Right lung (tissue), 5 donors: ENCODE measurements around the gene P2RY2. TPM values are rescaled to one million over a fixed set of nuclear protein-coding genes. Genes with fewer than 3 reads are reported as not detected.

Experiments
- DNase-seq, 2 donors: peaks; one replicate each; pipeline ENCODE4 v3.0.0-alpha.2; 2013
- polyA plus RNA-seq, 5 donors: library from polyadenylated mRNA; unstranded; fragments of 120-200 nt; gene quantifications; one replicate each; pipeline versions ENCODE4 v1.2.1 to v1.2.3, GENCODE V29; 2013; ENCODE audit warnings: inconsistent platforms in 1 of 5, low replicate concordance in 1 of 5; ENCODE audit not compliant: insufficient read length in 5 of 5, insufficient read depth in 1 of 5

P2RY2 gene
- polyA plus RNA-seq, 5 donors = 0.86 to 1.5 (median 1.1) TPM

DNA sequence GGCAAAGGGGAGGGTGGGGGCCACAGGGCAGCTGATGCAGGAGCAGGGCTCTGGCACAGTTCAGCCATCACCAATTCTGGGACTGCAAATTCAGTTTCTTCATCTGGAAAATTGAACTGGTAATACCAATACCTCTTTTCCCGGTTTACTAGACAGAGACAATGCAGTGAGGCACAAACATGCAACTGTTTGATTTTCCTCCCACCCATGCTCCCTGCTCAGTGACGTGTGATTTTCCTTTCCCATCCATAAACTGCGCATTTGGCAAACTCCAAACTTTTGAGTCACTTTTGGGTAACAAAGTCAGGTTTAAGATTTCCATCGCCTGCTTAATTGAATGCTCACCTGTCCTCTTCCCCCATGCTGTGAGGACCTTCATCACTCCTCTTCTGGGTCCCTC, 23.2 kb downstream of the P2RY2 start:
- DNase-seq = no peak

DNA sequence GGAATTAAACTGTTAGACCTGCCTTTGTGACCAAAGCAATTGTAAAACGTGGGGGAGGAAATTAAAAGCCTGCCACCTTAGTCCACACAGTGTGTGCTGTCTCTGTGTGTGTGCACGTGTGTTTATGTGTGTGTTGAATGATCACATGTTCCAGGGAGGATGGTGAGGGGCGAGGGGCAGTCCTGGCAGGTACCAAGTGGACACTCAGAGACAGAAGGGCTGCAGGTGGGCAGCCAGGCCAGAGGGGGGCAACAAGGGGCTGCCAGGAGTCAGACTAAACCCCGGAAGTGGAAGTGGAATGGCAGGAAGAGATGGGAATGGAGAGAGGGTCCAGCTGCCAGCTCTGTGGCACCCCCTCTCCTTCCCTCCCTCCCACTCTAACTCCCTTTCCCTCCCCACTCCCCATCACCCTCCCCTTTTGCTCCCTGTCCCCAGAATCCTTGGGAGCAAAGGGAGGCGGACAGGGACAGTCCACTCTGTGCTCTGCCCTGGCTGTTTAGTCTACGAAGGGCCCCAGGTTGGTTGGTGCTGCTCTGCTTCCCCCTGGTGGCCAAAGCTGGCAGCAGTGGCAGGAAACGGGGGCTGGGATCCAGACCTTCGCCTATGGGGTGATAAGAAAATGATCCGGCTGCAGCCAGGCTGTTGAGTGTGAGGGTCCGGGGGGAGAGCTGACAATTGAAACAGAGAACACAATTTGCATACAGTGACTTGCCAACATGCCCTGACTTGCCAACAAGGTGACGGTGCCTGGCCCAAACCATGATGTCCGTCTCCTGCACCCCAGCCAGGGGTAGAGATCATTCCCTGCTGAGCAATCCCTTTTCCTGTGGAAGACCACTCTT, 24.4 kb downstream of the P2RY2 start:
- peak; percentile 85 to 89 for DNase-seq

DNA sequence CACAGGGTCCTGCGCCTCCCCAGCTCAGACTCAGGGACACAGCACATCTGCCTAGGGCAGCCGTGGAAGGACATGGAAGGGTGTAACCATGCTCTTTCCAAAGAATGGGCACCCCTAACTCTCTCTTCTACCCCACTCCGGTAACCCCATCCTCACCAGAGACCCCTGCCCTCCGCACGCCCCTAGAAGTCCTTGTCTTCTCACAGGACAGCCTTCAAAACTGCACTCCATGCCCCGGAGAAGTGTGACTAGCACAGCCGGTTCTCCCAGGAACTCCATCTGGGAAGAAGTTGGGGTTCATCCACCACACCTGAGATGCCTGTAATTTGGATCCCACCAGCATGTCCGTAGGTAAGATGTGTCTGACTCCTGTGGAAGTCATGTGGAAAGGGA, 25.0 kb downstream of the P2RY2 start:
- no peak for DNase-seq

DNA sequence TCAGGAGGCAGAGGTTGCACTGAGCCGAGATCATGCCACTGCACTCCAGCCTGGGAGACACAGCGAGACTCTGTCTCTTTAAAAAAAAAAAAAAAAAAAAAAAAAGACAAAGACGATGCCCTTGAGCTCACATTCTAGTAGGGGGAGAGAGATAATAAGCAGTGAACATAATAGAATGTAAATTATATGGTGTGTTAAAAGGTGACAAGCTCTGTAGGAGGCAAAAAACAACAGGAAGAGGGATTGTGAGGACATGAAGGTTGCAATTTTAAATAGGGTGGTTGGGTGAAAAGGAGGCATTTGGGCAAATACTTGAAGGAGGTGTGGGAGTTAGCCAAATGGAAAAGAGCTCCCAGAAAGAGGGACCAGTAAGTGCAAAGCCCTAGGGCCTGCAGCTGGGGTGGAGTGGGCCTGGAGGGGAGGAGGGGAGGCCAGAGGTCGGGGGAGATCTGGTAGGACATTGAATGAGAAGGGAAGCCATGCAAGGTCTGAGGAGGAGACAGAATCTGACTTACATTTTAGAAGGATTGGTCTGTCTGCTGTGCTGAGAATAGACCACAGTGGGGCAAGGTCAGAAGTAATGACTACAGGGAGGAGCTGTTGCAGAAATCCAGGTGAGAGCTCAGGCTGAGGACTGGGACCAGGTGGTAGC, 26.6 kb downstream of the P2RY2 start:
- no peak for DNase-seq

DNA sequence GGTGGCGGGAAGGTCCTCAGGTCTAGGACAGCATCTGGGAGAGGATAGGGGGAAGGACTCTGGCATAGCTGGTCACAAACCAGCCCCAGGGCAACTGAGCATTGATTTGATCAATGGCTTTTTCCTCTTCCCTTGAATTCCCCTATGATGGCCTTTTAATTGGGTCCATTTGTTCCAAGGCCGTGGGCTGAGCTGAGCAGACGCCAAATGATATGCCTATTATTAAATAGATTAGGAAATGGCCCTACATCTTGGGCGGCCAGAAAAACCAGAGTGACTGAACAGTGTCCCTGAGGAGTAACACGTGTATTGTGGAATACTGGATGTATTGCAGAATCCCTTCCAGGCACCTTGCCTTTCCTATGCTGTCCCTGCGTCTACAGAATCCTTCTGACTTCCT, 27.4 kb downstream of the P2RY2 start:
- no peak for DNase-seq

DNA sequence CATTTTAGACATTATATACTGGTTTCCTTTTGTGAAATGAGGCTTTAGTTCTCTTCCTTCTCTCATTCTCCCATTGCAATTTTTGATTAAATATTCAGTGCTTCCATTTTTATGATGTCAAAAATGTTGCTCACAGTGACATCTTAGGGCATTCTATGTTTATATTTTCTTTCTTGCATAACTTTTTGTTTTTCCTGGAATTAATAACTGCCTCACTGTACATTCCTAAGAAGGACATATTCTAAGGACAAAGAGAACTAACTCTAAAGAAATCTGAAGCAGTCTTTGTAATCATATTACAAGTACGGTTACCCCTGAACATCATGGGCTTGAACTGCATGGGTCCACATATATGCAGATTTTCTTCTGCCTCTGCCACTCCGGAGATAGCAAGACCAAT, 28.2 kb downstream of the P2RY2 start:
- no peak for DNase-seq

DNA sequence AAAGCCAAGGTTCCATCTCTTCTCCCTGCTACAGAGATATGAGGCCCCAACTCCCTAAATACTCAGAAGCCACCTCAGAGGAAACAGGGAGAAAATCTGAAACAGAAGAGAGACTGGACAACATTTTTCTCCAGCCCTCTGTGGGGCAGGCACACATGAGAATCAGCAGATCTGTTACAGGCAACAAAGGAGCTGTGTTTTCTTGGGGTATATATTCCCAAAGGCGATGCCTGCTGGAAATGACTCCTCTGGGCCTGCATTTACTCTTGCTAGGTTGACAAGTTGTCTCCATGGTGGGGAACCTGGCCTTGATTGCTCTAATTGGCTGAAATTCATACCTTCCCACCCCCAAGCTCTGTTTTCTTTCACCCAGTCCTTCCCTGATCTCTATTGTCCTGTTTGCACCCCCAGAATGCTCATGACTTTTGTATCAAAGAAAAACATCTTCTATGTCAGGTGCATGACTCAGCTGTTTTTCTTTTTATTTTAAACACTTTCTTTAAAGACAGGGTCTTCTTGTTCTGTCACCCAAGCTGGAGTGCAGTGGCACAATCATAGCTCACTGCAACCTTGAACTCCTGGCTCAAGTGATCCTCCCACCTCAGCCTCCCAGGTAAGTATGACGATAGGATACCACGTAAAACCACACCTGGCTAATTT, 30.6 kb downstream of the P2RY2 start:
- no peak for DNase-seq

DNA sequence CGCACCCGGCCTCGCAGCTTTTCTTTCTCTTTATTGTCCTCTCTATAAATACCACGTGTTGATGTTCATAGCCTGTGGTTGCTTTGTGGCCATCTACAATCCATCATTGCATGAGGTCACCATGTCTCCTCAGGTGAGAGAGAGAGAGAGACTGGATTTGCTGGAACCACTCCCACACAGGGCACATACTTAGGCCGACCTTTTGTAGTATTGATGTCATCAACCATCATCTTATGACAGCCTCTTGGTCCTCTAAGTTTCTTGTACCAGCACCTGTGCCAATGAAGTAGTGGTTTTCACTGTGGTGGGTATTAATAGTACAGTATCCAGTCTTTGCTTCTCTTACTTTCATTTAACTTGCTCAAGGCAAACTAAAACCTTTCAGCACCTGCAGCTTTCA, 31.2 kb downstream of the P2RY2 start:
- no peak for DNase-seq

DNA sequence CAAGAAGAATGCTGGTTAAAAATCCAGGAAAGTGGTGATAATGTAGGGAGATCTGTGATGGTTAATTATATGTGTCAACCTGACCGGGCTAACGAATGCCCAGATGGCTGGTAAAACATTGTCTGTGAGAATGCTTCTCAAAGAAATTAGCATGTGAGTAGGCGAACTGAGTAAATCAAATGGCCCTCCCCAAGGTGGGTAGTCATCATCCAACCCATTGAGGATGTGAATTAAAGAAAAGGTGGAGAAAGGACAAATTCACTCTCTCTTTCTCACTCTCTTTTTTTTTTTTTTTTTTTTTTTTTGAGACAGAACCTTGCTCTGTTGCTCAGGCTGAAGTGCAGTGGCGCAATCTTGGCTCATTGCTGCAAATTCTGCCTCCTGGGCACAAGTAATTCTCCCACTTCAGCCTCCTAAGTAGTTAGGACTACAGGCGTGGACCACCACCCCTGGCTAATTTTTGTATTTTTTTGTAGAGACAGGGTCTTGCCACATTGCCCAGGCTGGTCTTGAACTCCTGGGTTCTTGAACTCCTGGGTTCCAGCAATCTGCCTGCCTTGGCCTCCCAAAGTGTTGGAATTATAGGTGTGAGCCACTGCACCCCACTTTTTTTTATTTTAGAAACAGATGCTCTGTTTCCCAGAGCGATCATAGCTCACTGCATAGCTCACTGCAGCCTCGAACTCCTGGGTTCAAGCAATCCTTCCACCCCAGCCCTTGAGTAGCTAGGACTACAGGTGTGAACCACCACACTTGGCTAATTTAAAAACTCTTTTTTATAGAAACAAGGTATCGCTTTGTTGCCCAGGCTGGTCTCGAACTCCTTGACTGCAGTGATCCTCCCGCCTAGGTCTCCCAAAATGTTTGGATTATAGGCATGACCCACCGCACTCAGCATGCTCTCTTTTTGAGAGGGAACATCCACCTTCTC, 32.0 kb downstream of the P2RY2 start:
- DNase-seq = no peak

DNA sequence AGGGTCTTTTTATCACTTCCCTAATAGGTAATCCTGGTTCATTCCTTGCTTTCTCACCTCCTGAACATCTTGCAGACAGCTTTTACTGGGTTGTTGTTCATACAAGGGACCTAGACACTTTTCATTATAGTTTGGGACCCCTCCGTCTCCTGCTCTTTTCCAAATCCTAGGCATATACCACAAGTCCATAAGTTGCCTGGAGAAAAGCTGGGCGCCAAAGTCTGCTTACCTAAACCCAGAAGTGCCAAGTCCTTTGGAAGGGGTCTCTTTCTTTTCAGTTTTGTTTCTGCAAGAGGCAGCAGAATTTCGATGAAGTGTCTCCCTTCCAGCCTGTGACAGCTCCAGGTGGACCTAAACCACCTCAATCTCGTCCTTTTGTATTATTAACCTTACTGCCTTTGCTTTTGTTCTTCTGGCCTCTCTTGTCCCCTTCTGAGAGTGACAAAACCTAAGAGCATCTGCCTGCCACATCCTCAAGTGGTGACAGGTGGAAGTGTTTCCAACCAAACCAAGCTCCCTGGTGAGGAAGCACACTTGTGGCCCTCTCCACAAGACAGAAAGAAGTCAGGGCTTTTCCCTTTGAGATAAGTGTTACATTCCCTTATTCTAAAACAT, 34.6 kb downstream of the P2RY2 start:
- no peak for DNase-seq

DNA sequence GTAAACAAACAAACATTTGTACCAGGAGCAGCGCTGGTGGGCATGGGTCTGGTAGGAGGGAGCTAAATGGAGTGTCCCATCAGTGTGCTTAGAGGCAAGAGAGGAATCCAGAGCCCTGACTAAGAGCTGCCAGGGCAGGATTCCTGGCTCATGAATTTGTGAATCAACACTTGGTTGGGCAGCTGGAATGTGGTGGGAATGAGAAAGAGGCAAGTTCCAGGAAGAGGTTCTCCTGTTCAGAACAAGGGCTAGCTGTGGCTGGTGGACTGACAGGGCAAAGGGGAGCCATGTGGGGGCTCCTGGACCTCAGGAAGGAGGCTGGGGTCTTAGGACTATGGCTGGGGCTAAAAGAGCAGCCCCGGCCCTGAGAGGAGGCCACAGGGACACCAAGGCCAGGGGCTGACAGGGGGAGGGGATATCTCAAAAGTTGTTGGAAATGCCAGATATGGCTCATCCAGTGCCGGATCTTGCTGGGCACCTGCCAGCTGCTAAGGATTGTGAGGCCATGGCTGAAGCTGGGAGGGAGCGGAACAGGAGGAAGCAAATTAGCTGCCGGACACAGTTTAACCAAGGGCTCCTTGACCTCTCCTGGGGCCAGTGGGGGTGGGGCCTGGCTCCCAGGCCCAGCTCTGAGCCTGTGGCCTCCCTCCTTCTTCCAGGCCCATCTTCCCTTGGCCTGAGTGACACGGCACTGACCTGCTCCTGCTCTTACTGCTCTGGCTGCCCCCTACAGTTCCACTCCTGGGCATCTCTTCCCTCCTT, 39.4 kb downstream of the P2RY2 start:
- DNase-seq = no peak

DNA sequence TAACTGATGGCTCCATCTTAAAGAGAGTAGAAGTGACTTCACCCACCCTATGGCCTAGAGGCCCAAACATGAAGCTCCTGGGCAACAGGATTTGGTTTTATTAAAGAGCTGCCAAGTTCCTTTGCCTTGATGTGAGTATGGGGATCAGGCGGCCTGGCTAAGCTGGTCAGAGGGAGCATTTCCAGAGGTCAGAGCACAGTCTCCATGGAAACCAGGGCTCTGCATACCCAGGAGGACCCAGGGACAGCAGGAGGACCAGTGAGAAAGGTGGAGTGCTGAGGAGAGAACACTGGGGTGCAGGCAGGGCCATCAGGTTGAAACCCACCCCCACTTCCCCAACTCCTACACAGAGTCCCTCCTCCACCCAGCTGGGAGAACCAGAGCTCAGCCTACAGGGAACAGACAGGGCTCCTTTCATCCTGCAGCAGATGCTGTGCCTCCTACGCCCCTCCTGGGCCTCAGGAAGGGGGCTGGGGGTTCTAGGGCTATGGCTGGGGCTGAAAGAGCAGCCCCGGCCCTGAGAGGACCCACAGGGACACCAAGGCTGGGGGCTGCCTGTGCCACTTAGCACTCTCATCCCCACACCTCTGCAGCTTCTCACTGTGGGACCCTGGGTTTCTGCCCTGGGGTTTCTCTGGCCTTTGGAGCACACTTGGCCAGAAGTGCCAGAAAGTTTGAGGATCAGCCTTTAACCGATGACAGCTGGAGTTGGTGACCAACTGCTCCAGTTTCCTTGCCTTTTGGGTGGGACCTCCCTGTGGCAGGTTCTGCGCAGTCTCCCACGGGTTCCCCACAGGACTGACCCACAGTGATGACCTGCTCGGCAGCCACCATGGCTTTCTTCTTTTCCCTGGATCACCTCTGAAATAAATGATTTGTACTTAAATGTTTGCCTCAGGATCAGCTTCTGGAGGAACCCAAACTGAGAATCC, 40.3 kb downstream of the P2RY2 start:
- DNase-seq = no peak

DNA sequence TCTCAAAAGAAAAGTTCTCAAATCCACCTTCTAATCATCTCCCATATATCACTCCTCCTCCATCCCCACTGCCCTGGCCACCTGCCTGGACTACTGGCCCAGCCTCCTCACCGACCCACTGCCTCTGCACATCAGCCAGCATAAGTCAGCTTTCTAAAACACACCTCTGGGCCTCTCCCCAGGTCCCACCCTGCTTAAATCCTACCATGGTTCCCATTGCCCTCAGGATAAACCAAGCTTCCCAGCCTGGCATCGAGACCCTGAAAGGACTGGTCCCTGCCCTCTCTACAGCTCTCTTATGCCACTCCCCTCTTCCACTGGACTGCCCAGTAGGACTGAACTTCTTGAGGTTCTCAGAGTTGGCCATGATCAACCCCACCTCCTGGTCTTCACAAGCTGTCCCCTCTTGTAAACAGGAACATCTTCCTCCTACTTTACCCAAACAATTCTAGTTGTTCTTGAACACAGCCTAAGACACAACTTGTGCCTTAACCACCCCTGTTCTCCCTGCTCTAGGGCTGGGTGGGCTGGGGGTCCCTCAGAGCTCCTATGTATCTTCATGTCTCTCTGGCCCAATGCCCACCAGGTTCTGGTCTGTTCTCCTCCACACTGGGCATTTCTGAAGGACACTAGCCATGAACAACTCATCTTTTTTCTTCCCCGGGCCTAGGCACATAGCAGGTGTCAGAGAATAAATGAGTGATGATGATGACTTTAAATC, 41.5 kb downstream of the P2RY2 start:
- DNase-seq = no peak

DNA sequence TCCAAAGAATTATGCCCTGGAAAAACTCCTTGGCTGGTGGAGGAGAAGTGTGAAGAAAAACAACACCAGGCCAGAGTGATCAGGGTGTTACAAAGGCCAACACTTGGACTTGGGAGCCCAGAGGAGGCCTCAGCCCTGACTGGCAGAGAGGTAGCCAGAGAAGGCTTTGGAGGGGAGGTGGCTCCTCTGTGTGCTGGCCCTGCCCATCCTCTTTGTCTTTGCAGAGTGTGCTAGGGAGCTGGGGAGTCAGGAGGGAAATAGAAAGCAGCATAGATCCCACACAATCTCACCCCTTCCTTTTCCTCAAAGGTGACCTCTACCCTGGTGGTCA, 42.0 kb downstream of the P2RY2 start:
- no peak for DNase-seq

DNA sequence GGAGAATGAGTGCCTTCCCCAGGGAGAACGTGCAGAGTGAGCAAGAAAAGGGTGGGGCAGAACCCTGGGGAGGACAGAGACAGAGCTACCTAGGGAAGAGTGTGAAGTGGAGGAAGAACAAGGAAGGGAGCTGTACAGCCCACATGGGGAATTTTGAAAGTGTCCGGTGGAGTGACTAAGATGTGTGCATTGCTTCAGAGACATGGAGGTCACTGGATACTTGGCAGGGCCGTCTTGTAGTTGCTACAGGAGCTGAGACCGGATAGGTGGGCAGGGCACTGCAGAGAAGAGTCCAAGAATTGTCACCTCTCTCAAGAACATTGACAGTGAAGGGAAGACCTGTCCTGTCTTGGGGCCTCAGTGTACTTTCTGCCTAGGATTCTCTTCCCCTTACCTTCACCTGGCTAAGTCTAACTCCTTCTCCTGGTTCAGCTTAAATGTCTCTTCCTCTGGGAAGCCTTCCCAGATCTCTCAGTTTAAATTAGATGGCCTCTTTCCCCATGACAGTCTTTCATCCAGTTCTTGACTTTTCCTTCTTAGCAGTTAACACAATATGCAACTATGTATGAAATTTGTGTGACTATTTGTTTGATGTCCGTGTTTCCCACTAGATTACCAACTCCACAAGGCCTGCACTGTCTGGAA, 44.9 kb downstream of the P2RY2 start:
- DNase-seq = no peak

DNA sequence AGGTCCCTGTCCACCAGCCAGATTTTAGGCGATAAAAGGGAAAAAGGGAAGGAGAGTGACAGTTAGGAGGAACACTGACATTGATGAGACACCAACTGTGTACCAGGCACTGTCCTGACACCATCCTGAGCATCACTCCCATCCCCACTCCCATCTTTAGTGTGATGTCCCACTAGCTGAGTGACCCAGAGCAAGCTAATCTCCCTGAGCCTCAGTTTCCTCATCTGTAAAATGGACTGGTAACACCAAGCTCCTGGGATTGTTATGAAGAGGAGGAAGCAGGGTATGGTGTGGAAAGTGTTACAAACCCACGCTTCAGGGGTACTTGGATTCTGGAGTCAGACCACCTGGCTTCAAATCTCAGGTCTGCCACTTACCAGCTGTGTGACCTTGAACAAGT, 45.6 kb downstream of the P2RY2 start:
- no peak for DNase-seq

DNA sequence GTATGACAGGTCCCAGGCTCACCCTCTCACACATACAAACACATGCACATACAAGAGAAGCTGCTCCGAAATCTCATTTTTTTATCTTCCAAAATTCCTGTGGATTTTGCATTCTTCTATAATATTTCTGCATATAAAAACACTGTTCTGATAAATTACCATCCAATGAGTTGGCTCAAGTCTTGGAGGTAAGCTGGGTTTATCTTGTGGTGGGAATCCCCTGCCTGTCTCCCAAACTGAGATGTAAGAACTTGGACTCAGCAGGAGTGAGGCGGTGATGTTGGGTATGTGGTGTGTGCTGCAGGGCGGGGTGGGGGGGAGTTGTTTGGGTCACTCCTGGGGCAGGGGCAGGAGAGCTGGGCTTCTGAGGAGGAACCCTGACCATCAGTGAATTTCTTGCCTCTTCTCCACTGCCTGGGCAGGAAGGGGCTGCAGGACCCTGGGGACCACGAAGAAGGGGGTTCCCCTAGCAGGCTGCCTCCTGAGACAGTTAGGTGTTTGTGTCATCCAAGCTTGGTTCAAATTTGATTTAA, 47.3 kb downstream of the P2RY2 start:
- no peak for DNase-seq
